MCF 10A (cell line): ENCODE measurements around the gene KRTAP10-6. TPM values are rescaled to one million over a fixed set of nuclear protein-coding genes. Genes with fewer than 3 reads are reported as not detected.

Experiments
- BruUV-seq: library from RNA; stranded (reverse); fragments of 400-500 nt; replicated peaks from 2 replicates; lab custom pipeline; 2021; lab: Mats Ljungman, UMichigan
- CTCF ChIA-PET: fragments of 300-600 bp; sonication (Branson Sonifier 250); formaldehyde crosslinking; extraction: SDS; loops from one replicate; lab custom pipeline; 2021; ENCODE audit warnings: antibody characterized with exemption, inconsistent platforms; lab: Yijun Ruan, JAX
- POLR2A ChIA-PET: fragments of 300-600, 350-650 bp; sonication (Branson Sonifier 250); formaldehyde crosslinking; extraction: SDS; loops from one replicate; lab custom pipeline; 2020; ENCODE audit warnings: antibody characterized with exemption, inconsistent platforms; lab: Yijun Ruan, JAX
- DNase-seq: peaks from one replicate; pipeline ENCODE4 v3.0.0-alpha.2; 2018; ENCODE audit not compliant: unreplicated experiment
- H3K27ac Mint-ChIP-seq: one replicate; pipeline ENCODE4 v1.8.0; 2022; ENCODE audit warnings: mild to moderate bottlenecking, low read depth, mixed read lengths; ENCODE audit not compliant: unreplicated experiment
- H3K27me3 Mint-ChIP-seq: one replicate; pipeline ENCODE4 v1.8.0; 2022; ENCODE audit warnings: mixed read lengths; ENCODE audit not compliant: insufficient read depth, unreplicated experiment
- H3K36me3 Mint-ChIP-seq: one replicate; pipeline ENCODE4 v1.8.0; 2022; ENCODE audit warnings: mild to moderate bottlenecking, moderate library complexity, mixed read lengths; ENCODE audit not compliant: insufficient read depth, unreplicated experiment
- H3K4me1 Mint-ChIP-seq: one replicate; pipeline ENCODE4 v1.8.0; 2022; ENCODE audit warnings: mixed read lengths; ENCODE audit not compliant: insufficient read depth, unreplicated experiment
- H3K4me3 Mint-ChIP-seq: one replicate; pipeline ENCODE4 v1.8.0; 2022; ENCODE audit warnings: mild to moderate bottlenecking, moderate library complexity, mixed read lengths; ENCODE audit not compliant: unreplicated experiment
- H3K9me3 Mint-ChIP-seq: one replicate; pipeline ENCODE4 v1.8.0; 2022; ENCODE audit warnings: mixed read lengths; ENCODE audit not compliant: unreplicated experiment
- CTCF ChIP-seq: fragments of 200-600 bp; IDR thresholded peaks from one replicate; pipeline ENCODE4 v1.8.0; 2022; ENCODE audit warnings: antibody characterized with exemption, mild to moderate bottlenecking; ENCODE audit not compliant: unreplicated experiment
- intact Hi-C: fragments of 100-400 bp; cut with micrococcal nuclease; formaldehyde crosslinking; loops from 2 replicates; pipeline ENCODE4 v1.14.1; 2022
- total RNA-seq: library from RNA; stranded (reverse); gene quantifications from 2 replicates; pipeline ENCODE4 v1.2.3, GENCODE V29; 2022

Gene KRTAP10-6
- total RNA-seq, 1 experiment from 2014 or later: not detected

- H3K36me3 Mint-ChIP-seq: no peaks in the 10 kb centered on the region
- ChIA-PET POLR2A (no interaction called here), CTCF (interaction anchor here (0.7 kb wide), 1 partner anchor 9 kb away, joined by 3 read pairs; no protein-coding TSS in a partner anchor)
- peaks cover 23% of the 10 kb centered on the region for H3K9me3 Mint-ChIP-seq
- no TSS peak for BruUV-seq
- intact Hi-C loops: no loop called here
- no peak overlapping the region for H3K4me3 Mint-ChIP-seq
- H3K27me3 Mint-ChIP-seq: peaks cover 26% of the 10 kb centered on the region
- TF ChIP-seq CTCF: no peak
- H3K4me1 Mint-ChIP-seq: peaks cover 9% of the 10 kb centered on the region
- DNase-seq: no peak
- H3K27ac Mint-ChIP-seq: no peak overlapping the region
These were observed 47.7 kb downstream of the KRTAP10-6 start for GRCh38 chr21:44544566-44544965.

GRCh38 chr21:44542716-44543115, 49.6 kb downstream of the KRTAP10-6 start:
- H3K9me3 Mint-ChIP-seq: peaks cover 20% of the 10 kb centered on the region
- peaks cover 23% of the 10 kb centered on the region for H3K27me3 Mint-ChIP-seq
- no peak overlapping the region for H3K4me3 Mint-ChIP-seq
- peaks cover 5% of the 10 kb centered on the region for H3K4me1 Mint-ChIP-seq
- no peak for DNase-seq
- no peak overlapping the region for H3K27ac Mint-ChIP-seq
- no peaks in the 10 kb centered on the region for H3K36me3 Mint-ChIP-seq
- POLR2A ChIA-PET: no interaction called here
- no TSS peak for BruUV-seq
- TF ChIP-seq CTCF: no peak
- intact Hi-C loops: no loop called here
- CTCF ChIA-PET: no interaction called here

Other genes with a start within 250 kb of the KRTAP10-6 start
- 10.0 and 11.0 TPM in 2 replicates for gene TRPM2, start 238.9 kb downstream of the KRTAP10-6 start, total RNA-seq
- gene LRRC3, start 137.0 kb downstream of the KRTAP10-6 start, total RNA-seq: not detected in 2 replicates
- not detected in 2 replicates for gene KRTAP10-1, start 52.3 kb downstream of the KRTAP10-6 start, total RNA-seq
- not detected in 2 replicates for gene KRTAP10-2, start 41.0 kb downstream of the KRTAP10-6 start, total RNA-seq
- not detected in 2 replicates for gene KRTAP10-3, start 33.7 kb downstream of the KRTAP10-6 start, total RNA-seq
- gene KRTAP10-4, start 18.8 kb downstream of the KRTAP10-6 start, total RNA-seq: not detected in 2 replicates
- gene KRTAP10-5, start 11.9 kb downstream of the KRTAP10-6 start, total RNA-seq: not detected in 2 replicates
- not detected in 2 replicates for gene KRTAP10-7, start 8.1 kb upstream of the KRTAP10-6 start, total RNA-seq
- not detected in 2 replicates for gene KRTAP10-8, start 19.6 kb upstream of the KRTAP10-6 start, total RNA-seq
- not detected in 2 replicates for gene KRTAP10-9, start 34.6 kb upstream of the KRTAP10-6 start, total RNA-seq
- not detected in 2 replicates for gene KRTAP10-10, start 44.9 kb upstream of the KRTAP10-6 start, total RNA-seq
- not detected in 2 replicates for gene KRTAP10-11, start 53.9 kb upstream of the KRTAP10-6 start, total RNA-seq
- not detected in 2 replicates for gene KRTAP12-4, start 62.2 kb upstream of the KRTAP10-6 start, total RNA-seq
- not detected in 2 replicates for gene KRTAP12-3, start 65.4 kb upstream of the KRTAP10-6 start, total RNA-seq
- gene KRTAP12-2, start 74.4 kb upstream of the KRTAP10-6 start, total RNA-seq: not detected in 2 replicates
- gene KRTAP12-1, start 89.7 kb upstream of the KRTAP10-6 start, total RNA-seq: not detected in 2 replicates
- not detected in 2 replicates for gene KRTAP10-12, start 104.7 kb upstream of the KRTAP10-6 start, total RNA-seq
- gene TSPEAR, start 119.1 kb upstream of the KRTAP10-6 start, total RNA-seq: not detected in 2 replicates
- 122 and 147 TPM in 2 replicates for gene UBE2G2, start 209.3 kb upstream of the KRTAP10-6 start, total RNA-seq
- 59.5 and 62.3 TPM in 2 replicates for gene SUMO3, start 225.6 kb upstream of the KRTAP10-6 start, total RNA-seq